GM21515 (cell line): ENCODE measurements around the gene CABP4.
"Not testable (repeated sequence)": the region's sequence is repeated elsewhere in the genome, so short reads cannot be mapped to it uniquely, and the experiment has no call there.

ENCODE experiments used
- ATAC-seq: cut with Tn5 transposase; IDR thresholded peaks from one replicate; pipeline ENCODE4 v1.9.1; 2021; ENCODE audit not compliant: unreplicated experiment

The CABP4 gene

DNA sequence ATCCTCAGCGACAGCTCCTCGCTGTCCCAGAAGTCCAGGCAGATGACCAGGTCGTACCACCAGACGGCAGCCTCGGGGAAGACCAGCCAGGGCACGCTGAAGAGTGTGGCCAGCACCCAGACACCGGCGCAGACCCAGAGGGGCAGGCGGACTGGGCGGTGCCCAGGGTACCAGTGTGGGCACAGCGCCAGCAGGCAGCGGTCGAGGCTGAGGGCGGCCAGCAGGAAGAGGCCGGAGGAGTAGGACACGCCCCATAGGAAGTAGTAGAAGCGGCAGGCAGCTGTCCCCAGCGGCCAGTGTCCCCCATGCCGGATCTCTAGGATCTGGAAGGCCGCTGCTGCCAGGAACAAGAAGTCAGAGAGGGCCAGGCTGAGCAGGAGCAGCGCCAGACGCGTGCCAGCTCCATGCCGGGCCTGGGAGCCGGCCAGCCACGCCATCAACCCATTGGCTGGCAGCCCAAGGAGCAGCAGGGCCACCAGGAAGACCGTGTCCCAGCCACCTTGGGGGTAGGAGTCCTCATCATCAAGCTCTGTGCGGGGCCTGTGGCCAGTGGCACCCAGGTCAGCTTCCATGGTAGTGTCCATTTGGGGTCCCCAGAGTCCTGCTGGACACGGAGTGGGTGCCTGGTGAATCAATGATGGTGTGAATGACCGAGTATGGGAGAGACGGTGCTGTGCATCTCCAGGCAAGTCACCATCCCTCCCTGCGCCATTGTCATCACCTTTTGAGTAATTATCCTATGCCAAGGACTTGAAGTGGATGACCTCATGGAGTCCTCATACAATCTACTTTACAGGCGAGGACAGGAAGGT lies 2.8 kb upstream of the CABP4 start, which contains the start of gene GPR152:
Gene GPR152 (minus strand): TSS at position 589 of the 812 bp plus-strand sequence. CDS start 5 bp downstream, at position 584.
- no peak for ATAC-seq

DNA sequence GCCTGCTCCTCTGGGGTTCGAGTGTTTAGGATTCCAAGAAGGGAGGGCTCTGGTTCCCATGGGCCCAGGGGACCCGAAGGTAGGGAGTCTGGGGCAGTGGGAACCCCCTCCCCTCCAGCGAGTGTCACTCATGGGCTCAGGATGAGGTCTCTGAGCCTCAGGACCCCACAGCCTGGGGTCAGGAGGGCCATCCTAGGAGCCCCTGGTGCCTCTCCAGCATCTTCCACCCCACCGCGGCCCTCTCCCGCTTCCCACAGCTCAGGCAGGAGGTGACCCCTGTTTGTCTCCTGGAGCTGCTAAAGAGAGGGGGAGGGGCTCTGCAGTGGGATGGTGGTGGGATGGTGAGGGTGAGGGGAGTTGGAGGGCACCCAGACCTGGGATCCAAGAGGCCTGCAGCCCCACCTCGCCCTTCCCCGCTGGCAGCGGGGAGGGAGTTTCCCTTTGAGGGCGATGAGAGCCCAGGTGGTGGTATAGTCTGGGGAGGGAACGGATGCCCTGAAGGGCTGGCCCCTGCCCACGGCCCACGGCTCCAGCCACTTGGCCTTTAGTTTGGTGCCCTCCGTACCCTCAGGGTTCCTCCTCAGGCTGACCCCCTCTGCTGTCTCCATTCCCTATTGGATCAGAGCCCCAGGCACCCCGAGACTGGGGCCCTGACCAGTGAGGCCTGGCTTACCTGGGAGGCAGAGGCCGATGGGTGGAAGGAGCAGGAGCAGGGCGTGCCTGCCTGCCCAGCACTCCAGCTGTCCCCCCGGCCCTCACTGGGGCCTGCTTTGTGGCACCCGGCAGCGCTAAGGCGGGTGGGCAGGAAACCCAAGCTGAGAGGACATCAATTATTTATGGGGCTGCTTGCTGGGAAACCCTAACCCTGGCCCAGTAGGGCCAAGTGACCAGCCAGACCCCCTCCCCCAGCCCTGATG lies 1.1 kb upstream of the CABP4 start:
- ATAC-seq, result no peak

DNA sequence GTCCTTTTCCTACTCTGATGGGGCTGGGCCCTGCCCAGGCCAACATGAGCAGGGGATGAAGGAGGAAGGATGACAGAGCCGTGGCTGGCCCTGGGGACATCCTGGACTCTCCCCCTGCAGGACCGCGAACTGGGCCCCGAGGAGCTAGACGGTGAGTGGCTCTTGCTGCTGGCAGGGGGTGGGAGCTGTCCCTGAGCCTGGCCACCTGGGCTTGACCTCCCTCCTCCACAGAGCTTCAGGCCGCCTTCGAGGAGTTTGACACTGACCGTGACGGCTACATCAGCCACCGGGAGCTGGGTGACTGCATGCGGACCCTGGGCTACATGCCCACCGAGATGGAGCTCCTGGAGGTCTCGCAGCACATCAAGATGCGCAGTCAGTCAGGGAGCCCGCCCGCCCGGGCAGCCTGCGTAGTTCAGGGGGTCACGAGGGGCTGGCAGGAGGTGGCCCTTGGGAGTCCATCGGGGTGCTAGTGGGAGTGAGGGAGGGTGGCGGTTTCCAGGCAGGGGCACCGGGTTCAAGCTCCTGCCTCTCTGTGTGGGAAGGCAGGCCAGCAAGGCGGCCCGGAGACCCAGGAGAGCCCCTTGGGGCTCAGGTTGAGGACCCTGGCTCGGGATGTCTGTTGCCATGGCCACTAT lies 1.0 kb downstream of the CABP4 start:
- ATAC-seq, result no peak

DNA sequence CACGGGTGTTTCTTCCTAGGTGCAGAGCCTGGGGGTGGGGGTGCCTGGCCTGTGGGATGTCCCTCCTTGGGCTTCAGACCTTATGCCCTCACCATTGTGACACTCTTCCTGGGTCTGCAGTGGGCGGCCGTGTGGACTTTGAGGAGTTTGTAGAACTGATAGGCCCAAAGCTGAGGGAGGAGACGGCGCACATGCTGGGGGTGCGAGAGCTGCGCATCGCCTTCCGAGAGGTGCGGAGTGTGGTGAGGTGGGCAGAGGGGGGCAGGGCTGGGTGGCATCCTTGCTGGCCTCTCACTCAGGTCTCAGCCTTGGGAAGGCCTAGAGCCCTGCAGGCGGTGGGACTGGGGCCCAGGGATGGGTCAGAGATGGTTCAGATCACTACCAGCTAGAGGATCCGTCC lies 2.3 kb downstream of the CABP4 start:
- ATAC-seq, result no peak

DNA sequence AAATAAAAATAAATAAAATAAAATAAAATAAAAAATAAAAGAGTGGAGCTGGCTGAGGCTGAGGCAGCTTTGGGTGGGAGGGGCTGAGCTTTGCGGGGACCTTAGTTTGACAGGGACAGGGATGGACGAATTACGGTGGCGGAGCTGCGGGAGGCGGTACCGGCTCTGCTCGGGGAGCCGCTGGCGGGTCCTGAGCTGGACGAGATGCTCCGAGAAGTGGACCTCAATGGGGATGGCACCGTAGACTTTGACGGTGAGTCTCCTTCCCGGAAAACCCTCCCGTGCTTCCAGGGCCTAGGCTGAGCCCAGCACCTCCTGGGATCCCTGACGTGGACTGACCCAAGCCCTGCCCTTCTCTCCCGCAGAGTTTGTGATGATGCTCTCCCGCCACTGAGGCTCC lies 3.1 kb downstream of the CABP4 start:
- ATAC-seq, result no peak

DNA sequence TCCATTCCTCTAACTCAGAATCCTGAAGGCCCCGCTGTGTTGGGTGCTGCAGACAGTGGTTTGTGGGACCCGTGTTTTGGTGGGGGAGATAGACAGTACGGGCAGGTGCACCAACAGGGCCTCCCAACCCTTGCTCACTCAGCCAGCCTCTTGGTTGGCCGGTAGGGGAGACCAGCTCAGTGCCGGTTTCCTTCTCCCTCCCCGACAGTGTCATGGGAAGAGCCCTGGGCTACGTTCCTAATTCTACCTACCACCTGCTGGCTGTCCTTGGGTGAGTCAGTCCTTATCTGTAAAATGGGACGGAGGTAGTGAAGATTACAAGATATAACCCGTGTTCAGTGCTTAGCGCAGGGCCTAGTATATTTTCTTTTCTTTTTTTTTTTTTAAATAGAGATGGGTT lies 8.0 kb downstream of the CABP4 start:
- ATAC-seq, result no peak

DNA sequence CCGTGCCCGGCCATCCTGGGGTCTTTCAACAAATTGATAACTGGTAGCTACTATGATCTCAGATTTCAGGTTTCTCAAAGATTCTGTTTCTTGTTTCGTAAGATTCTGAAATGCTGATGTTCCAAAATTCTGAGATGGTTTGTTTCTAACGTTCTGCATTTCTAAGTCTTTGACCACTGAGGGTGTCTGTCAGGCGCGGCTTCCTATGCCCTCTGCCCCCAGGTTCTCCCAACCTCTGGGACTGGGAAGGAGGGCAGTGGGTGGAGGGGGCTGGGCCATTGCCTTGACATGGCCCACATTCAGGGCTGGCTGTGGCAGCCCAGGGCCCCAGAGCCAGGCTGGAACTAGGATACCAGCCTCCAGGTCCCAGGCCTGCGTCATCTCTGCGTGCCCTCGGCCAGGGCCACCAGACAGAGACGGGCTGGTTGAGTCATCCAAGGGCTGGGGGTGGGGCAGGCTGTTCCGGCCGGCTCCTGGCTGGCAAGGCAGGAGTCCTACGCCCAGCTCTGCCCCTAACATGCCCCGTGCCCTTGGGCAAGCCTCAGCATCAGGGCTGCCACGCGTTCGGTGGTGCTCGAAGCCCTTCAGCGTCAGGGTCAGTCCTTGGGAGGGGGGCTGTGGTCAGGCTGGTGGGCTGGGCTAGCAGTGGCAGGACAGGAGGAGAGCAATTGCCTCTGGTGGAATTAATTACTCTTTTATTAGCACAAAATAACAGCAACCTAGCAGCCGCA lies 8.7 kb downstream of the CABP4 start:
- ATAC-seq, result no peak

DNA sequence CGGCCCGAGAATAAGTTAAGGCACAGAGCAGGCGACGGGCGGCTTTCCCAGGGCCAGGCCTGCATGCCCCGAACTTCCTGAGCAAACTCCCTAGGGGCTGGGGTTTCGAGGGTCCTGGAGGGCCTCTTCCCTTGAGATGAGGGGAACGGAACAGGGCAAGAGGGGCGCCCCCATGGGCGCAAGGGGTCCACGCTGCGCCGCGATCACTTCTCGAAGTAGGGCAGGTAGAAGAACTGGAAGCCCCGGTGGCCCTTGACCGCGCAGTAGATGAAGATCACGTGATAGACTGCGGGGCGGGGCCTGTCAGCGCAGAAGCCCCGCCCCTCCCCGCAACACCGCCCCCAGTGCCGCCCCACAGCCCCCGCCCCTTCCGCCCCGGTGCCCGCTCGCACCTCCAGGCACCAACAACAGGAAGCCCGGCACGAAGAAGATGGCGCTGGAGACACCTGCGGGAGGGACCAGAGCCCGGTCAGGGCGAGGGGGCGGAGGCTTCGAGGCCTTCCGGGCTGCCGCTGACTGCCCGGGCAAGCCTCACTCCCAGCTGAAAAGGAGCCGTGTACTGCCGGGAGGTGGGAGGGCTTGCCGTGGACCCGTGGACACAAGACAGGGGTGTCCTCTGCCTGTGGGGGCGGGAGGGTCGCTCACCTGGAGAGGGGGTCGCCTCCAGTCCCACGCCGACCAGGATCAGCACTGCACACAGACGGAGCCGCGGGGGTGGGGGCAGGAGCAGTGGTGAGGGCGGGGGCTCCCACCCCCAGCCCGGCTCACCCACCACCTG lies 9.4 kb downstream of the CABP4 start:
- peak; percentile 49 for ATAC-seq

DNA sequence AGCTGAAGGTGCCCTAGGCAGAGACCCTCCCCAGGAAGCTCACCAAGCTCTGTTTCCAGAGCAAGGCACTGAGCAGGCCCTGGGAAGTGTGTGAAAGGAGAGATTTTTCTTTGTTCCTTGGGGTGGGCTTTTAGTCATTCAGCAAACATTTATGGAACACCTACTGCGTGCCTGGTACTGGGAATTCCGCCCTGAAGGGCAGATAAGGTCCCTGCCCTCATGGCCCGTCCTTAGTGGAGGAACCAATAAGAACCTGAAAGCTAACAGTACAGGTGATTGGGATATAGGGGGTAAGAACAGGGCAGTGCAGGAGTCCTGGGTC lies 10.0 kb downstream of the CABP4 start:
- ATAC-seq, result no peak

DNA sequence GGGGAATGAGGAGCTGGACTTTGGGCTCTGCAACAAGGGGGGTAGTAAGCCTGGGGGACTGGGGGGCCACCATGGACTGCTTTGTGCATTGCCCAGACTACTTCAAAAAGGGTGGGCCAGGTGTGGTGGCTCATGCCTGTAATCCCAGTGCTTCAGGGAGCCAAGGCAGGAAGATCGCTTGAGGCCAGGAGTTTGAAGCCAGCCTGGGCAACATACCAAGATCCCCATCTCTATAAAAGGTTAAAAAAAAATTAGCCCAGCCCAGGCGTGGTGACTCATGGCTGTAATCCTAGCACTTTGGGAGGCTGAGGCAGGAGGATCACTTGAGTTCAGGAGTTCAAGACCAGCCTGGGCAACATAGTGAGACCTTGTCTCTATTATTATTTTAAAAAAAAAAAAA lies 10.4 kb downstream of the CABP4 start:
- not testable (repeated sequence) for ATAC-seq

DNA sequence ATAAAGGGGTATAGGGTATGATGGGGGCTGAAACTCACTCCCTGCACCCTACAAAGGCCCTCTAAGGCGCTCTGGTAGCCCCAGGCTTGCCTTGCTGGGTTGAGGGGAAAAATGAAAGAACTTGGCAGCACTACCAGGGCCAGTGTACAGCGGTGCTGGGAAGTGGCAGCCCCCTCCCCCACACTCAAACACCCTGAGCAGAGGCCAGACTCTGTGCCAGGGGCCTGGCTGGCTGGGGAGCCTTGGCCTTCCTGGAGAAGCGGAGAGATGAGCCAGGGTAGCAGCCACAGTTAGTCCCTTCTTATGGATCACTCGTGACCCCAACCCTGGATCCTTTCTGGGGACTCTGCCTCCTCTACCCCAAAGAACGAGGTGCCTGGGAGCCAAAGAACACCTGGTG lies 11.2 kb downstream of the CABP4 start:
- ATAC-seq, result no peak

DNA sequence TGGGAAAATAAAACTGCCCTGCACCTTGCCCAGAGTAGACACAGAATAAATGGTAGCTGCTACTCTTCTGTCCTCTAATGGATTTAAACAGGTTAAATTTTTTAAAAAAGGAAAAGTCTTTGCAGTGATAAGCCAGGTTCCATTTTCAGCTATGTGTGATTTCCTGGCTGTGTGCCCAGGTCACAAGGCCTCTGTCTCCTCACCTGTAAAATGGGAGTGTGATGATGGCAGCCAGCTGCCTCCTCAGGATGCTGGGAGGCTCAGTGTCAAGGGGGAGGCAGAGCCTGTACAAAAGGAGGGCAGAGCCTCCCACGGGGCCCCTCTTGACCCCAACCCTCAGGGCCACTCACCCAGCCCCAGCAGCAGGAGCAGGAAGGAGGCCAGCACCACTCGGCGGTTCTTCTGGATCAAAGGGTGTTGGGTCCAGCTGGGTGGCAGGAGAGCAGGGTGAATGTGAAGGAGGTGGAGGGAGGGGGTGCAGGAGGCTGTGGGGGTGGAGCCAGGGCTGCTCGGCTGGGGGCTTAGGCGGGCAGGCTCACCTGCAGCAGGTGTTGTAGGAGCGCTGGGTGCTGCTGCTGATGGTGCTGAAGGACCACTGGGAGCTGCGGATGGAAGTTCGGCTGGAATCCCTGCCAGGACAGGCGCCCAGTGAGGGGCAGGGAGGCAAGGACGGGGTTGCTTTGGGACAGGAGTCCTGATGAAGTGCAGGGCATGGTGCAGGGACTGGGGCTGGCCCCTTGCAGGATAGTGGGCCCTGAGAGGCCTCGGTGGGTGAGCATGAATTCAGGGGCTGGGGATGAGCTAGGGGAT lies 12.0 kb downstream of the CABP4 start:
- ATAC-seq, result no peak

DNA sequence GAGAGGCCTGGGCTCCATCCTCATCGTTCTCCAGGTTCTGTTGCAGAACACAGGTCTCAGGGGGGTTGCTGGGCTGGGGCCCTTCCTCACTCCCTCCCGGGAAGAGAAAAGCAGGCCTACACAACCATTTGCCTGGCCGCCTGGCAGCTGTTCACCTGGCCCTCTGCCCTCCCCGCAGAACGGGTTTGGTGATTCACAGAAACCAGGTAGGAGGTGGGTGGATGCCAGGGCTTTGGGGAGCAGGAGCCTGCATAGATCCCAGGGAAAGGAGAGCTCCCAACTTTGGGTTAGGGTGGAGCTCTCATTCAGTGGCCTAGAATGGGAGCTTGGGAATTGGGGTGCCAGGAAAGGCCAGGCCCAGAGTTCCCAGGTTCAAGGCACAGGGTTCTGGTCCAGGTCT lies 12.9 kb downstream of the CABP4 start:
- no peak for ATAC-seq

DNA sequence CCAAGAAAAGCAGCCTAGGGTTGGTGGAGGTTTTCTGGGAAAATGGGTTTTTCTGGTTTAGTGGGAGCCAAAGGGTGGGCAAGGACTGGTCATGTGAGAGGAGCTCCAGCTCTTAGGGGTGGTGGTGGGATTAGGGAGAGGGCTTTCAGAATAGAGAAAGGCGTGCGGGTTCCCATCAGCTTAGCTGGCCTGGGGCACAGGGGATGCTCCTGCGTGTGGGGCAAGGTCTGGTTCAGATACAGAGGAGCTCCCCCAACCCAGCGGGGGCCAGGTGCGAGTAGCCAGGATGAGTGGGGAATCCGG lies 13.3 kb downstream of the CABP4 start:
- ATAC-seq, result no peak

DNA sequence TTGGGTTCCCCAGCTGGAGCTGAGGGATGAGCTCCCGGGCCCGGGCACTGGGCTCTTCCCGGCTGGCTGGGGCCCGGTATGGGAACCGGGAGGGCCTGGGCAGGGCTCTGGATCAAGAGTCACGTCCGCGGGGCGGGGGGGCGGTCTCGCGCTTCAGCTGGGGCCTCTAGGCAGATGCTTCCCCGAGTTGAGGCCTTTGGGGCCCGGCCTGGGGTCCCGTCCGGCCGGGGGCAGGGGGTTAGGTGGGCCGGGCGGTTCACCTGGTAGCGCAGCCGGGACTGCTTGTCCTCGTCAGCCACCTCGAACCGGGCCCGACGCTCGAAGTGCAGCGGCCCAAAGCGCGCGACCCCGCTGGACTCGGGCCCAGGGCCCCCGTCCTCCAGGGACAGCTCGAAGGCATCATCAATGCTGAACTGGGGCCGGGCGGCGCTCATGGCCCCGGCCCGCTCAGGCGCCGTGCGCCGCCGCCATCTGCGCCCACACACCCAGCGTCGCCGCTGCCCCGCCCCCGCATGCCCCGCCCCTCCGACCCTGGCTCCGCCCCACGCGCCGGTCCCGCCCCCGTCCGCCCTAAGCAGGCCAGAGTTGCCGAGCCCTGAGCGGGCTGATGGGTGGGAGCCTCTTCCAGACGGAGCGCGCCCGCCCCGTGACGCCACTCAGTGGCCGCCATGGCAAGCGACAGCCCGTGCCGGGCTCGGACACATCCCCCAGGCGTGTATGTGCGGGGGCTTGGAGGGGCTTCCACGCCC lies 13.8 kb downstream of the CABP4 start, which contains the start of gene TMEM134:
Gene TMEM134 (minus strand): TSS at position 493 of the 749 bp plus-strand sequence. CDS start 59 bp downstream, at position 434.
- peak; percentile 52 for ATAC-seq

DNA sequence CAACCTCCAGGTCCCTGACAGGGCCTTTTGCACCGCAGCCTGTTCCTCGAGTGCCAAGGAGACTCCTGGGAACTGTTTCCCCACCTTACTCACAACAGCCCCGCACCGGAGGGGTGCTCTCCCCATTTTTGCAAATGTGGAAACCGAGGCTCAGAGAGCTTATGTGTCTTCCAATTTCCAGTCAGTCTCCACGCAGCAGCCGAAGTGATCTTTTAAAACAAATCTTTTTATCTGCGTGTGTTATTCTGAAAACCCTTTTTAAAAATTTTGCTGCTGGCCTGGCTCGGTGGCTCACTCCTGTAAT lies 14.3 kb downstream of the CABP4 start:
- ATAC-seq, result no peak

DNA sequence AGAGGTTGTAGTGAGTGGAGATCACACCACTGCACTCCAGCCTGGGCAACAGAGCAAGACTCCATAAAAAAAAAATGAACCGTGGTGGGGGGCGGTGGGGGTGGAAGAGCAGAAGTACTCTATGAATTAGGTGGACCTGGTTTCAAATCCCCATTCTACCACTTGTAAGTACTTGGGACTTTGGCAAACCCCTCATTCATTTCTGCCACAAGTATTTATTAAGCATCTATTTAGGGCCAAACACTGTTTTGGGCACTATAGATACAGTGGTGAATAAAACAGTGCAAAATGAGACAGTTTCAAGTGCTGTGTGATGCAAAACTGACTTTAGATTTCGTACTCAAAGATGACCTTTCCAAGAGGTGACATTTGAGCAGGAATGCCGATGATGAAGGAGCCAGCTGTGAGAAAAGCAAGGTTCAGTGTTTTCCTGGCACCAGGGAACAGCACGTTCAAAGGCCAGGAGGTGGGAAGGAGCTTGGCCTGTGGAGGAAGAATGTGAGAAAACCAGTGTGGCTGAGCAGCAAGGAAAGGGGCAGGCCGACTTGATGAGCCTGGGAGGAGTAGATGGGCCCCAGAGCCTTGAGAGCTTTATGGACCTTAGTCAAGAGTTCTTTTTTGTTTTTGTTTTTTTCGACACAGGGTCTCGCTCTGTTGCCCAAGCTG lies 15.3 kb downstream of the CABP4 start:
- ATAC-seq, result no peak

DNA sequence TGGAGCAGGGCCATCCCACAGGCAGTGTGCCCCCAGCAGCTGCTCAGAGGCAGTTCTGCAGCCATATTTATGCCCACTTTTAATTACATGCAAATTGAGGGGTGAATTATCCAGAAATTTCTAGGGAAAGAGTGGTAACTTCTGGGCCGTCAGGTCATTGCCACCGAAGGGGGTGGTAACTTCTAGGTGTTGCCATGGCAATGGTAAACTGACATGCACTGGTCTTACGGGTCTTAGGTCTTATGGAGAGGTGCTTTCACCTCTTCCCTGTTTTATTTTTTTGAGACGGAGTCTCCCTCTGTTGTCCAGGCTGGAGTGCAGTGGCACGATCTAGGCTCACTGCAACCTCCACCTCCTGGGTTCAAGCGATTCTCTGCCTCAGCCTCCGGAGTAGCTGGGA lies 17.7 kb downstream of the CABP4 start:
- ATAC-seq, result no peak
